Uterus (tissue), 2 donors: ENCODE data around the gene DPF3.

ENCODE experiments used
- POLR2A ChIP-seq, 2 donors: fragments of 450-650 bp; IDR thresholded peaks; one replicate each; pipeline ENCODE4 v1.6.1; 2016; ENCODE audit warnings: antibody characterized with exemption in 2 of 2, mild to moderate bottlenecking in 1 of 2, moderate library complexity in 1 of 2
- TF ChIP-seq, protein P1 (sequence below), 4 experiments: fragments of 200-600 bp in 2 of 4; fragments of 450-650 bp in 2 of 4; sonication (generic) in 2 of 4; IDR thresholded peaks; one replicate each; pipeline ENCODE4 v1.5.1; 2016 to 2019; ENCODE audit warnings: antibody characterized with exemption in 4 of 4, mild to moderate bottlenecking in 2 of 4, moderate library complexity in 1 of 4

DNA sequence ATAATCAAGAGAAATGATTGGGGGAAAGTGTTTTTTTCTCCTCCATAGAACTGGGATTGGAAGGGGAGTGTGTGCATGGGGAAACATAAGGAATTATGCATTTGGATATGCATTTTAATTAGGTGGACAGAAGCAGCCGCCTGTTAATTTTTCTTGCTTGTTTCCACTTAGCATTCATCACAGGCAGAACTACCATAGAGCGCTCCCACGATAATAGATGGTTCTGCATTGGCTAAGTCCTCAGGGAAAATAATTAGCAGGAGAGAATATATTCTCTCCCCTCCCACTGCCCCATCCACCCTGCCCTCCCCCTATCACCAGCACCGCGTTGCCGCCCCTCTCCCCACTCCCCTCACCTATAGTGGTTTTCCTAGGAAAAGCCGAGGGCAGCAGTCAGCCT is 11.4 kb downstream of the DPF3 start:
- TF ChIP-seq, protein P1, sequence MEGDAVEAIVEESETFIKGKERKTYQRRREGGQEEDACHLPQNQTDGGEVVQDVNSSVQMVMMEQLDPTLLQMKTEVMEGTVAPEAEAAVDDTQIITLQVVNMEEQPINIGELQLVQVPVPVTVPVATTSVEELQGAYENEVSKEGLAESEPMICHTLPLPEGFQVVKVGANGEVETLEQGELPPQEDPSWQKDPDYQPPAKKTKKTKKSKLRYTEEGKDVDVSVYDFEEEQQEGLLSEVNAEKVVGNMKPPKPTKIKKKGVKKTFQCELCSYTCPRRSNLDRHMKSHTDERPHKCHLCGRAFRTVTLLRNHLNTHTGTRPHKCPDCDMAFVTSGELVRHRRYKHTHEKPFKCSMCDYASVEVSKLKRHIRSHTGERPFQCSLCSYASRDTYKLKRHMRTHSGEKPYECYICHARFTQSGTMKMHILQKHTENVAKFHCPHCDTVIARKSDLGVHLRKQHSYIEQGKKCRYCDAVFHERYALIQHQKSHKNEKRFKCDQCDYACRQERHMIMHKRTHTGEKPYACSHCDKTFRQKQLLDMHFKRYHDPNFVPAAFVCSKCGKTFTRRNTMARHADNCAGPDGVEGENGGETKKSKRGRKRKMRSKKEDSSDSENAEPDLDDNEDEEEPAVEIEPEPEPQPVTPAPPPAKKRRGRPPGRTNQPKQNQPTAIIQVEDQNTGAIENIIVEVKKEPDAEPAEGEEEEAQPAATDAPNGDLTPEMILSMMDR (IDR thresholded peaks at IDR 0.05): no peak
- no peak for TF ChIP-seq POLR2A (IDR thresholded peaks at IDR 0.05)
